HuH-7 (cell line): Measurements from ENCODE around the gene LMNTD2.

Experiments used
- DNase-seq: peaks from one replicate; pipeline ENCODE4 v3.0.0; 2011; ENCODE audit warnings: low spot score

Gene LMNTD2

GRCh38 chr11:560305-561147 is at the start of gene LMNTD2, which contains the start of gene RASSF7:
TSS of gene LMNTD2 (minus strand) at chr11:560738. CDS start at chr11:560716, 22 bp downstream.
TSS of gene RASSF7 (plus strand) at chr11:560970. CDS start at chr11:561769, 799 bp downstream.
- peak; percentile 97 for DNase-seq

GRCh38 chr11:609341-609811 is 48.8 kb upstream of the LMNTD2 start:
- DNase-seq, result no peak

GRCh38 chr11:608791-609251 is 48.3 kb upstream of the LMNTD2 start:
- no peak for DNase-seq

GRCh38 chr11:607971-608659 is 47.6 kb upstream of the LMNTD2 start:
- DNase-seq, result no peak

GRCh38 chr11:607020-607780 is 46.7 kb upstream of the LMNTD2 start:
- DNase-seq, result no peak

GRCh38 chr11:606245-606644 is 45.7 kb upstream of the LMNTD2 start:
- DNase-seq, result no peak

- no peak for DNase-seq
Measured at GRCh38 chr11:605286-606129, 45.0 kb upstream of the LMNTD2 start.

- DNase-seq, result no peak
Measured at GRCh38 chr11:603154-603553, 42.6 kb upstream of the LMNTD2 start.

GRCh38 chr11:601573-602245 is 41.2 kb upstream of the LMNTD2 start:
- no peak for DNase-seq

- no peak for DNase-seq
Measured at GRCh38 chr11:598005-598680, 37.6 kb upstream of the LMNTD2 start.

GRCh38 chr11:597166-597725 is 36.7 kb upstream of the LMNTD2 start:
- peak; percentile 73 for DNase-seq

- DNase-seq, result no peak
Measured at GRCh38 chr11:596374-596773, 35.8 kb upstream of the LMNTD2 start.

- DNase-seq, result no peak
Measured at GRCh38 chr11:595400-595799, 34.9 kb upstream of the LMNTD2 start.

GRCh38 chr11:593347-593746 is 32.8 kb upstream of the LMNTD2 start:
- no peak for DNase-seq

GRCh38 chr11:592918-593317 is 32.4 kb upstream of the LMNTD2 start:
- no peak for DNase-seq

- no peak for DNase-seq
Measured at GRCh38 chr11:592501-592900, 32.0 kb upstream of the LMNTD2 start.

- DNase-seq, result no peak
Measured at GRCh38 chr11:590997-591396, 30.5 kb upstream of the LMNTD2 start.

GRCh38 chr11:589798-590197 is 29.3 kb upstream of the LMNTD2 start:
- no peak for DNase-seq

- peak; percentile 94 for DNase-seq
Measured at GRCh38 chr11:587978-588380, 27.4 kb upstream of the LMNTD2 start.

GRCh38 chr11:587546-587945 is 27.0 kb upstream of the LMNTD2 start:
- DNase-seq, result no peak
